Measurements from ENCODE around the gene CEP78.
"Not testable (repeated sequence)": the region's sequence is repeated elsewhere in the genome, so short reads cannot be mapped to it uniquely, and the experiment has no call there.

The CEP78 gene

GRCh38 chr9:78235762-78236550 is at the start of gene CEP78:
CEP78 (plus strand) TSS chr9:78236075; CDS start chr9:78236351, 276 bp downstream.
- peak; percentile 77 for DNase-seq (ENCODE audit: low read depth)

- DNase-seq (ENCODE audit: low read depth): no peak
Measured at GRCh38 chr9:78187763-78188484, 48.0 kb upstream of the CEP78 start.

- no peak for DNase-seq (ENCODE audit: low read depth)
Measured at GRCh38 chr9:78188594-78188993, 47.3 kb upstream of the CEP78 start.

GRCh38 chr9:78189001-78189400 is 46.9 kb upstream of the CEP78 start:
- DNase-seq (ENCODE audit: low read depth): no peak

- no peak for DNase-seq (ENCODE audit: low read depth)
Measured at GRCh38 chr9:78189461-78189860, 46.4 kb upstream of the CEP78 start.

- DNase-seq (ENCODE audit: low read depth): no peak
Measured at GRCh38 chr9:78191931-78192330, 43.9 kb upstream of the CEP78 start.

- DNase-seq (ENCODE audit: low read depth): no peak
Measured at GRCh38 chr9:78196258-78196657, 39.6 kb upstream of the CEP78 start.

GRCh38 chr9:78201158-78201777 is 34.6 kb upstream of the CEP78 start:
- DNase-seq (ENCODE audit: low read depth): not testable (repeated sequence)

GRCh38 chr9:78207319-78207718 is 28.6 kb upstream of the CEP78 start:
- no peak for DNase-seq (ENCODE audit: low read depth)

- DNase-seq (ENCODE audit: low read depth): no peak
Measured at GRCh38 chr9:78207901-78208300, 28.0 kb upstream of the CEP78 start.

- DNase-seq (ENCODE audit: low read depth): no peak
Measured at GRCh38 chr9:78209127-78209526, 26.7 kb upstream of the CEP78 start.

- no peak for DNase-seq (ENCODE audit: low read depth)
Measured at GRCh38 chr9:78210841-78211301, 25.0 kb upstream of the CEP78 start.

- no peak for DNase-seq (ENCODE audit: low read depth)
Measured at GRCh38 chr9:78212868-78213267, 23.0 kb upstream of the CEP78 start.

- no peak for DNase-seq (ENCODE audit: low read depth)
Measured at GRCh38 chr9:78213712-78214111, 22.2 kb upstream of the CEP78 start.

GRCh38 chr9:78214492-78214891 is 21.4 kb upstream of the CEP78 start:
- DNase-seq (ENCODE audit: low read depth): no peak

- DNase-seq (ENCODE audit: low read depth): no peak
Measured at GRCh38 chr9:78215706-78216105, 20.2 kb upstream of the CEP78 start.

- DNase-seq (ENCODE audit: low read depth): no peak
Measured at GRCh38 chr9:78218890-78219289, 17.0 kb upstream of the CEP78 start.

- DNase-seq (ENCODE audit: low read depth): no peak
Measured at GRCh38 chr9:78221425-78221824, 14.4 kb upstream of the CEP78 start.

GRCh38 chr9:78221841-78222240 is 14.0 kb upstream of the CEP78 start:
- not testable (repeated sequence) for DNase-seq (ENCODE audit: low read depth)

GRCh38 chr9:78230761-78231160 is 5.1 kb upstream of the CEP78 start:
- no peak for DNase-seq (ENCODE audit: low read depth)

GRCh38 chr9:78232471-78232870 is 3.4 kb upstream of the CEP78 start:
- DNase-seq (ENCODE audit: low read depth): not testable (repeated sequence)

- no peak for DNase-seq (ENCODE audit: low read depth)
Measured at GRCh38 chr9:78234810-78235209, 1.1 kb upstream of the CEP78 start.

- no peak for DNase-seq (ENCODE audit: low read depth)
Measured at GRCh38 chr9:78235256-78235761, 566 bp upstream of the CEP78 start.

Data from GM04504 (cell line).